GM19043 (cell line): ENCODE results near the gene TAF4.
A peak's percentile ranks its signal among the peaks of the same experiment; 100 is the strongest.
"Not testable (repeated sequence)": the region's sequence is repeated elsewhere in the genome, so short reads cannot be mapped to it uniquely, and the experiment has no call there.

Experiments
- ATAC-seq: cut with Tn5 transposase; IDR thresholded peaks from one replicate; pipeline ENCODE4 v1.9.1; 2021; ENCODE audit warnings: low read depth; ENCODE audit not compliant: unreplicated experiment

Gene TAF4, protein sequence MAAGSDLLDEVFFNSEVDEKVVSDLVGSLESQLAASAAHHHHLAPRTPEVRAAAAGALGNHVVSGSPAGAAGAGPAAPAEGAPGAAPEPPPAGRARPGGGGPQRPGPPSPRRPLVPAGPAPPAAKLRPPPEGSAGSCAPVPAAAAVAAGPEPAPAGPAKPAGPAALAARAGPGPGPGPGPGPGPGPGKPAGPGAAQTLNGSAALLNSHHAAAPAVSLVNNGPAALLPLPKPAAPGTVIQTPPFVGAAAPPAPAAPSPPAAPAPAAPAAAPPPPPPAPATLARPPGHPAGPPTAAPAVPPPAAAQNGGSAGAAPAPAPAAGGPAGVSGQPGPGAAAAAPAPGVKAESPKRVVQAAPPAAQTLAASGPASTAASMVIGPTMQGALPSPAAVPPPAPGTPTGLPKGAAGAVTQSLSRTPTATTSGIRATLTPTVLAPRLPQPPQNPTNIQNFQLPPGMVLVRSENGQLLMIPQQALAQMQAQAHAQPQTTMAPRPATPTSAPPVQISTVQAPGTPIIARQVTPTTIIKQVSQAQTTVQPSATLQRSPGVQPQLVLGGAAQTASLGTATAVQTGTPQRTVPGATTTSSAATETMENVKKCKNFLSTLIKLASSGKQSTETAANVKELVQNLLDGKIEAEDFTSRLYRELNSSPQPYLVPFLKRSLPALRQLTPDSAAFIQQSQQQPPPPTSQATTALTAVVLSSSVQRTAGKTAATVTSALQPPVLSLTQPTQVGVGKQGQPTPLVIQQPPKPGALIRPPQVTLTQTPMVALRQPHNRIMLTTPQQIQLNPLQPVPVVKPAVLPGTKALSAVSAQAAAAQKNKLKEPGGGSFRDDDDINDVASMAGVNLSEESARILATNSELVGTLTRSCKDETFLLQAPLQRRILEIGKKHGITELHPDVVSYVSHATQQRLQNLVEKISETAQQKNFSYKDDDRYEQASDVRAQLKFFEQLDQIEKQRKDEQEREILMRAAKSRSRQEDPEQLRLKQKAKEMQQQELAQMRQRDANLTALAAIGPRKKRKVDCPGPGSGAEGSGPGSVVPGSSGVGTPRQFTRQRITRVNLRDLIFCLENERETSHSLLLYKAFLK

DNA sequence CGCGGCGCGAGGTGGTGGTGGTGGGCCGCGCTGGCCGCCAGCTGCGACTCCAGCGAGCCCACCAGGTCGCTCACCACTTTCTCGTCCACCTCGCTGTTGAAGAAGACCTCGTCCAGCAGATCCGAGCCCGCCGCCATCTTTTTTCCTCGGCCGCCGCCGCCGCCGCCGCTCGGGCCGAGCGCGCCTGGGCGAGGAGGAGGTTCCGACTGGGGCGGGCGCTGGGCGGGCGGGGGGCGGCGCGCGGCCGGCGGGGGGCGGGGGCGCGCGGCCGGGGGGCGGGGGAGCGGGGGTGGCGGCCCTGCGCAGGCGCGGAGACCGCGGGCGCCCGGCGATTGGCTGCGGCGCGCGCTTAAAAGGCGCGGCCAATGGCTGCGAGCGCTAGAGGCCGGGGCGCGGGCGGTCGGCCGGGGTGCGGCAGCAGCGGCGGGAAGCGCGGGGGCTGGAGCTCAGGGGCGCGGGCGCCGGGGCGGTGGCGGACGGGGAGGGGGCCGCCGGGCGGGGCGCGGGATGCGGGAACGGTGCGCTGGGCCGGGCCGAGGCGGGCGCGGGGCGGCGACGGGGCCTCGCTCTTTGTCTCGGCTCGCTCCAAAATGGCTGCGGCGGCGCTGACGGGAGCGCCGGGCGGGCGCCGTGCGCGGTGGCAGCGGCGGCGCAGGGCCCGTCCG lies at the start of gene TAF4:
Gene TAF4, minus strand, starts transcription at position 208 of the 665 bp plus-strand sequence. Its CDS starts 71 bp downstream, at position 137.
- ATAC-seq = peak; percentile 56

DNA sequence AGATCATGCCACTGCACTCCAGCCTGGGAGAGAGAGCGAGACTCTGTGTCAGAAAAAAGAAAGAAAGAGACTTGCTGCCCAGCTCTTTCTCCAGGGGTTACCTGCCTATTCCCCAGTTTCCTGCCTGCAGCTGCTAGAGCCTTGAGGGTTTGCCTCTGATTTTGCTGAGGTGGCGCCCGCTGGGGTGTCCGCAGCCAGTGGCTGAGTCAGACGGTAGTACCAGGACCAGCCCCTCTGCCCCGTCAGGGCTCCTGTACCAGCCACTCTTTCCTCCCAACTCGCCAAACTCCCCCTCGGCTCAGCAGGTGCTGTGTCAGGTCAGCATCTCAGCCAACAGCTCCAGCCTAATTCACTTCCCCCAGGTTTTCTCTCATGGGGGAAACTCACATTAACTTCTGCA lies 49.2 kb upstream of the TAF4 start:
- ATAC-seq = no peak

DNA sequence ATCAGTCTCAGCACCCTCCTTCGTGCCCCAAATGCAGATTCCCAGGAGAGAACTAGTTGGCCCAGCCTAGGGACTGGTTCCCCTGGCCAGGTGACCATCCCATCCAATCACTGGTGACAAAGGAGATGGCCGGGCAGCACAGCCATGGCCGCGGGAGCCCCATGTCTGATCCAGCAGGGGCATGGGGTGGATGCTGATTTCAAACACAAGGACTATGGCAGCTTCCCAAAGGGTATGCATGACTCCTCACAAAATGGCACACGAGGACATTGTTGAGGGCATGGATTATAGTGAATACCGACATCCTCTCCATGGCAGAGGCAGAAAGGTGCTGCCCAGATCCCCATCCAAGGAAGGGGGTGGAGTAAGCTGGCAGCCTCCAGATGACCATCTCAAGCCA lies 46.7 kb upstream of the TAF4 start:
- no peak for ATAC-seq

DNA sequence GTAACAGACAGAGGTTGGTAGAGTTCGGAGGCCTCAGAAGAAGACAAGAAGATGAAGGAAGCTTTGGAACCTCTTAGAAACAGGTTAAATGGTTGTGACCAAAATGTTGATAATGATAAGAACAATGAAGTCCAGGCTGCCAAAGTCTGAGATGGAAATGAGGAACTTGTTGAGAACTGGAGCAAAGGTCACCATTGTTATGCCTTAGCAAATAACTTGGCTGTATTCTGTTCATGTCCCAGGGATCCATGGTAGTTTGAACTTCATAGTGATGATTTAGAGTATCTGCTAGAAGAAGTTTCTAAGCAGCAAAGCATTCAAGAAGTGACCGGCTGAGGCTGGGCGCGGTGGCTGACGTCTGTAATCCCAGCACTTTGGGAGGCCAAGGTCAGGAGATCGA lies 45.5 kb upstream of the TAF4 start:
- no peak for ATAC-seq

DNA sequence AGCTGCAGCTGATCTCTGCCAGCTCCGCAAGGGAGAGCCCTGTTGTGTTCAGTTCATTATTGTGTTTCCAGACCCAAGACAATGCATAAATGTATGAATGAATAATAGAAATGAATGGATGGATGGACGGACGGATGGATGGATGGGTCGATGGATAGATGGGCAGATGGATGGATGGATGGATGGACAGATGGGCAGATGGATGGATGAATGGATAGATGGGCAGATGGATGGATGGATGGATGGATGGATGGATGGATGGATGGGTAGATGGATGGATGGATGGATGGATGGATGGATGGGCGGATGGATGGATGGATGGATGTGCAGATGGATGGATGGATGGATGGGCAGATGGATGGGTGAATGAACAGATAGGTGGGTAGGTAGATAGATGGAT lies 39.9 kb upstream of the TAF4 start:
- ATAC-seq = no peak

DNA sequence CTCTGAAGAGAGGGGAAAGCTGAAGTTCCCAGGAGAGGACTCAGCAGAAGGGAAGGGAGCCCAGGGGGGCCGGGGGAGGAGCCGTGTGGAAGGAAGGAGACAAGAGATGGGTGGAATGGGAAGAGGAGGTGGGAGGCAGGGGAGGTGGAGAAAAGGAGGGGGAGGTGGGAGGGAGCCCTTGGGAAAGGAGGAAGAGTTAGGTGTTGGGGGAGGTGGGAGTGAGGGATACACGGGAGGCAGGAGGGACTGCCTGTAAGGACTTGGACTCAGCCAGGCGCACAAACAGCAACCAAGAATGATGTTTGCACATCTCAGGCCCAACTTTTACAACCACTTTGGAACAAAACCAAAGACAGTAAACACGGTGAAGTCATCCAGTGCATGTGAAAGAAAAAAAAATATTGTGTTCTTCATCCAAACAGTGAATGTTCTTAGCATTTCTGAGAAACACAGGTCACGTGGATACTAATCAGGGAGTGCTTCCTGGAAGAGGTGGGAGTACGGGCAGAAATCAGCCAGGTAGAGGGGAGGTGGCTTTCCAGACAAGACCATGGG lies 39.2 kb upstream of the TAF4 start:
- ATAC-seq = no peak

DNA sequence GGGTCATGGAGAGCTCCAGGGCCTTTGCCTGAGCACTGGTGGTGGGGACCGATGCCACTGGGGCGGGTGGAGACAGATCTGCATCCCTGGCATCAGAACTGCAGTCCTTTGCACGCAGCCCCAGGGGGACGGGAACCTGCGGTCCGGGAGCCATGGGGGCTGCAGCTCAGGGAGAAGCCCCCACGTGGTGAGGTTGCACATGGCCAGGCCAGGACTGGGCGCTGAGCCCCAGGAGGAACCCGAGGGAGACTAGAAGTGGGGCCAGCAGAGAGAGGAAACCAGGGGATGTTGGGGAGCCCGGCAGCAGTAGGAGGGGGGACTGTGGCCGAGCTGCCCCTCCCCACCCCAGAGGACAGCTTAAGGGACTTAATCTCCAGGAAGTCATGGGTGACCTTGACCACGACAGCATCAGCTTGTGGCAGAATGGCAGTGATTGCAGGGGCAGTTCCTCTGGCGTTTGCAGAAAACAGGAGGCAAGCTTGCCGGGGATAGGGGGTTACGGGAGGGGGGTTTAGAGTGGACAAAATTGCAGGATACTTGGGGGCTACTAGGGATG lies 38.6 kb upstream of the TAF4 start:
- no peak for ATAC-seq

DNA sequence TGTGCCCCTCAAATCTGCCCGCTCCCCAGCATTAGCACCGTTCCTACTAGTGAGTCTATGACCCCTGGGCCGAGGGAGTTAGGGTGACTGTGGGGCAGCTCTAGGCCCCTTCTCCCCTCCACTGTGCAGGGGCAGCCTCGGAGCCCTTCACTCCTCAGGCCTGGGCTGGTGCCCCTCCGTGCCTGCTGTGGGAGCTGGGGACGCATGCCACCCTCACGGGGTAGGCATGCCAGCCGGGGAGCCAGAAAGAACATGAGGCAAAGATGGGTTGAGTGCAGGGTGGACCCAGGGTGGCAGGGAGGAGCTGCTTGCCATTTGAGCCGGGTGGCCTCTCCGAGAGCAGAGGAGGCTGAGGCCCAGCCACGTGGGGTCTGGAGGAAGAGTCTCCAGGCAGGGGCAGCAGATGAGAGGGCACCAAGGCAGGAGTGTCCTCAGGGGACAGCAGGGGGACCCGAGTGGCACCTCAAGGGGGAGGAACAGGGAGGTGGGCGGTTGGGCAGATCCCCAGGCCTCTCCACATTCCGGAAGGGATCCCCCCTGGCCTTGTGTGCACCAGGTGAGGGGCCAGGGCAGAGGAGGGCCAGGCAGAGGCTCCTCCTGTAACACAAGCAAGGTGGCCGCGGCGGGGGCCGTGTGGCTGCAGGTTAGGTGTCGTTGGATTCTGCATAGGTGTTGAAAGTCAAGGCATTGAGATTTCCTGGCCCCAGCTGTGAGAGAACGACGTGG lies 38.0 kb upstream of the TAF4 start:
- no peak for ATAC-seq

DNA sequence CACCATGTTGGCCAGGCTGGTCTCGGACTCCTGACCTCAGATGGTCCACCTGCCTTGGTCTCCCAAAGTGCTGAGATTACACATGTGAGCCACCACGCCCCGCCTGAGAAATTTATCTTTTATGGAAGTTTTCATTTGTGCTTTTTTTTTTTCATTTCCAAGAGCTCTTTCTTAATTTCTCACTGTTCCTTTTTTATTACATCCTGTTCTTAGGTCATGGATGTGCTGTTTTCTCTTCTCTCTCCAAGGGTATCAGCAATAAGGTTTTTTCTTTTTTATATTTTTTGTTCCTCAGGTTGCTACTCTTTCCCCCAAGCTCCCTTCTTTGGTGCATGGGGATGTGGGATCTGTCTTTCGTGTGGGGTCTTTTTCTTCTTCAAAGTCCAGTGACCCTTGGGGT lies 35.4 kb upstream of the TAF4 start:
- ATAC-seq = no peak

DNA sequence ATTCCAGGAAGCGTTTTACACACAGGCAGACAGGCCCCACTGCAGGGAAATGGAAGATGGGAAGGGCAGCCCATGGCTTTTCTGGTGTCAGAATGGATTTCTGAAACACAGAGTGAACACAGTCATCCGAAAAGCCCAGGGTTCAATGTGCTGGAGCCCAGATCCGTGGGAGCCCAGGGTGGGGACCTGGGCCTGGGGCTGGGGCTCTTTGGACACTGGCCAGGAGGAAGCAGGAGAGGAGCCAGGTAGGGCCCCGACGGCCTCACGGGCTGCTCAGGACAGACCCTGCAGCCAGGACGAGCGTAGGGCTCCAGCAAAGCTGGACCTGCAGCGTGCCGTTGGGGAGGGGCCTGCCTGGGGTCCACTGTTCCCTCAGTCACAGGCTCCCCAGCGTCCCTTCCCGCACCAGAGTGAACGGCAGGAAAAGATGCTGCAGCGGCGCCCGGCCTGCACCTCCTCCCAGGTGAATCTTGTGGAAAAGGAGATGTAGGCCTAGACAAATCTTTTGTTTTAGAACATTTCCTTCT lies 32.3 kb upstream of the TAF4 start:
- ATAC-seq = no peak

DNA sequence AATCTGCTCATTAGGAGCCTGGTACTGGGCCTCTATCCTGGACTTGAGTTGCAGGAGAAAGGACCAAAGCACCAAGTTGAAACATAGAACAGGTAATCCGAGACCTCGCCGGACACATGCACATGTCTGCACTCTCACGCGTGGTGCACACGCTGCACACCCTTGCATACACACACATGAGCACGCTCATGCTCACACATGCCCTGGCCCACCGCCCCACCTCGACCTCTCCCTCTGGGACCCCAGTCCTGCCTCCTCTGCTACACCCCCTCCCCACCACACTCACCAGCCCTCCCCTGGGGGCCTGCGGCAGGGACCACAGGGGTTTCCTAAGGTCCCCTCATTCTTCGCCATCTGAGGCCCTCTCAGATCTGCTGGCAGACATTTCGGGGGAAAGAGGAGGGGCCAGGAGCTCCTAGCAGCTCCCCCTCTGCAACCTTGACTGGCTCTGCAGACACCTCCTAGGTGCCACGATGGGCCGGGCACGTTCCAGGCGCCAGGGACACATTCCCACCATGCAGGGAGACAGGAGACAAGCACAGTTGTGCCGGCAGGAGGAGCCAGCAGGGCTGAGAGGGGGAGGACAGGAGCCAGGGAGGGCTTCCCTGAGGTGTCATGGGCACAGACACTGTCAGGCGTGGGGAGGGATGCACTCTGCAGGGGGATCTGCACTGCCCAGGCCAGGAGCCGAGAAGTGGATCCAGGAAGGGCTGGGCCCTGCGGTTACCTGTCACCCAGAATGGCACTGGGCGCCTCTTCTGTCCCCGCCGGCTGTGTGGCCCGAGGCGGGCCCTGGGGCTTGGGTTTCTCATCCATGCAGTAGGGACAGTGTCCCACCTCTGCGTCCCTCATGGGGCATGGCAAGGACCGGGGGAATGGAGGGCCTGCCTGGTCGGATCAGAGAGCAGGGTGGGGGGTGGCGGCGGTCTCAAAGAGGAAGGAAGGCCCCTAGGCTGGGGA lies 31.0 kb upstream of the TAF4 start:
- ATAC-seq = no peak

DNA sequence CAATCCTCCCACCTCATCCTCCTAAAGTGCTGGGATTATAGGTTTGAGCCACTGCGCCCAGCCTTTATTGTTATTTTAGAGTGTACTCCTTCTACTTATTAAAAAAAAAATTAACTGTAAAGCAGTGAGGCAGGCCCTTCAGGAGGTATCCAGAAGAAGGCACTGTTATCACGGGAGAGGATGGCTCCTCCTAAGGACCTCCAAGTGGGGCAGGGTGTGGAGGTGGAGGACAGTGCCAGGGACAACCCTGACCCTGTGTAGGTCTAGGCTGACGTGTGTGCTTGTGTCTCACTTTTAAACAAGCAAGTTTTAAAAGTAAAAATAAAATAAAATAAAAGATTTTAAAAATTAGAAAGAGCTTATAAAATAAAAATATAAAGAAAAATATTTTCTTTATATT lies 23.7 kb upstream of the TAF4 start:
- no peak for ATAC-seq

DNA sequence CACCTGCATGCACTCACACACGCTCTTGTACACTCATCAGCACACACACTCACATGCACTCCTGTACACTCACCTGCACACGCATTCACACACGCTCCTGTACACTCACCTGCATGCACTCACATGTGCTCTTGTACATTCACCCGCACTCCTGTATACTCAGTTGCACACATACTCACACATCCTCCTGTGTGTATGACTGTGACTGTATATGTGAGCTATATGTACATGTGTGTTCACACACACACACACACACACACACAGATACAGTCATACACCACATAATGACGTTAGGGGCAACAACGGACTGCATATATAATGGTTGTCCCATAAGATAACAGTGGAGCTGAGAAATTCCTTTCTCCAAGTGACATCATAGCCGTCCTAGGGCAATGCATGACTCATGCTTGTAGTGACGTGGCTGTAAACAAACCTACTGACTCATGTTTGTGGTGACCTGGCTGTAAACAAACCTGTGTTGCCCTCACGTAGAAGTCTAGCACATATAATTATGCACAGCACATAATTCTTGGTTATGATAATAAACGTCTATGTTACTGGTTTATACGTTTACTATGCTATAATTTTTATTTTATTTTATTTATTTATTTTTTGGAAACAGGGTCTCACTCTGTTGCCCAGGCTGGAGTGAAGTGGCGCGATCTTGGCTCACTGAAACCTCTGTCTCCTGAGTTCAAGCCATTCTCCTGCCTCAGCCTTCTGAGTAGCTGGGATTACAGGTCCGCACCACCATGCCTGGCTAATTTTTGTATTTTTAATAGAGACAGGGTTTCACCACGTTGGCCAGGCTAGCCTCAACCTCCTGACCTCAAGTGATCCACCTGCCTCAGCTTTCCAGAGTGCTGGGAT lies 22.8 kb upstream of the TAF4 start:
- no peak for ATAC-seq

DNA sequence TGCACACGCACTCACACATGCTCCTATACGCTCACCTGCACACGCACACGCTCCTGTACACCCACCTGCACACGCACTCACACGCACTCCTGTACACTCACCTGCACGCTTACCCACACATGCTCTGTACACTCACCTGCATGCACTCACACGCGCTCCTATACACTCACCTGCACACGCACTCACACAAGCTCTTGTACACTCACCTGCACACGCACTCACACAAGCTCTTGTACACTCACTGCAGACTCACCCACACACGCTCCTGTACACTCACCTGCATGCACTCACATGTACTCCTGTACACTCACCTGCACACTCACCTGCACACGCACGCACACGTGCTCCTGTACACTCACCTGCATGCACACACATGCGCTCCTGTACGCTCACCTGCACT lies 22.0 kb upstream of the TAF4 start:
- no peak for ATAC-seq

DNA sequence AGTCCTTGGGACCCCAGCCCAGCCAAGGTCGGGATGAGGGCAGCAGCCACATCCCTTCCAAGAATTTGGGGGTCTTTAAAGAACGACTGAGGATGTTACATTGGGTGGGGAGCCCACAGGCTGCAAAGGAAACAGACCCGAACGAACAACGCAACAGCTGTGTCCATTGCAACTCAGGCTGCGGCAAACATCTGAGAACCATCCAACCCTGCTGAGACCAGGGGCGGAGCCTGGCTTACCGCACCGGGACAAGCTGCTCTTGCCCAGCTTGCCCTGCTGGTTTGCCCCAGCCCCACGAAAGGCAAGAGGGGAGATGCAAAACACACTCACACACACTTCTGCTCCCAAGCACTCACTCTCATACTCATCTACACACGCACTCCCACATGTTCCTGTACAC lies 21.5 kb upstream of the TAF4 start:
- no peak for ATAC-seq

DNA sequence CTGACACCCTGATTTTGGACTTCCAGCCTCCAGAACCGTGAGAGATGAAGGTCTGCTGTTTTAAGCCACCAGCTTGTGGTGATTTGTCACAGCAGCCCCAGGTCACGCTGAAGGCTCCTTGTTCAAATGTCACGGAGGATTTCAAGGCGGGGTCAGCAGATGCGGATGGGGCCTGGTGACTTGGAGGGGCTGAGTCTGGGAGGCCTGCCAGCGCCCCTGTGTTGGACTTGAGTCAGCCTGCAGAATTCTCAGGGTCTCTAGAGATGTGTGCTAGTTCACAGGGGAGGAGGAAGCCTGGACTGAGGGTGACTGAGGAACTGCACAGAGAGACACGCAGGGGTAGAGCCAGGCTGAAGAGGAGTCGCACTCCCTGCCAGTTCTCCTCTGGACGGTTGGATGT lies 19.5 kb upstream of the TAF4 start:
- no peak for ATAC-seq

DNA sequence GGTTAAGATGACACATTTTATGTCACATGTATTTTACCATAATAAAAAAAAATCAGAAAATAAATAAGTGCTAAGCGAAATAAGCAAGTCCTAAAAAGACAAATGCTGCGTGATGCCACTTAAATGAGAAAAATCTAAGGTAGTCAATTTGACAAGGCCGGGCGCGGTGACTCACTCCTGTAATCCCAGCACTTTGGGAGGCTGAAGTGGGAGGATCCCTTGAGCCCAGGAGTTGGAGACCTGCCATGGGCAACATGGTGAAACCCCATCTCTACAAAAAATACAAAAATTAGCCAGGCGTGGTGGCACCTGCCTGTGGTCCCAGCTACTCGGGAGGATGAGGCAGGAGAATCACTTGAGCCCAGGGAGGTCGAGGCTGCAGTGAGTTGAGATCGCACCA lies 18.5 kb upstream of the TAF4 start:
- not testable (repeated sequence) for ATAC-seq
